CD14-positive monocyte (primary cell): ENCODE data around the gene HYI. TPM values are rescaled to one million over a fixed set of nuclear protein-coding genes. Genes with fewer than 3 reads are reported as not detected.
A peak's percentile ranks its signal among the peaks of the same experiment; 100 is the strongest.

Experiments
- DNase-seq, 3 donors: peaks; one replicate each; pipeline ENCODE4 v3.0.0-alpha.2; 2011 to 2022
- H2AFZ ChIP-seq: 2 replicates; pipeline ENCODE4 v1.6.0; 2012; ENCODE audit warnings: mild to moderate bottlenecking, low read depth, low read length, inconsistent platforms; ENCODE audit not compliant: insufficient read depth, poor library complexity, severe bottlenecking
- H3K27ac ChIP-seq, 2 donors: 1 replicate in 1 of 2; 2 replicates in 1 of 2; pipeline ENCODE4 v1.5.1; 2012 to 2013; ENCODE audit warnings: low read length in 2 of 2, control low read depth in 1 of 2, inconsistent platforms in 1 of 2, low read depth in 1 of 2, mild to moderate bottlenecking in 1 of 2
- H3K27me3 ChIP-seq, 2 donors: one replicate each; pipeline versions ENCODE4 v1.6.0 to v1.6.1; 2011 to 2013; ENCODE audit warnings: low read length in 2 of 2; ENCODE audit not compliant: control insufficient read depth in 2 of 2, insufficient read depth in 2 of 2
- H3K36me3 ChIP-seq, 2 donors: replicated peaks in 1 of 2; 1 replicate in 1 of 2; 2 replicates in 1 of 2; pipeline versions ENCODE4 v1.5.1 to v1.6.1; 2012 to 2013; ENCODE audit warnings: low read length in 2 of 2, control low read depth in 1 of 2, inconsistent platforms in 1 of 2, mild to moderate bottlenecking in 1 of 2; ENCODE audit not compliant: insufficient read depth in 2 of 2, control insufficient read depth in 1 of 2
- H3K4me1 ChIP-seq, 2 donors: 1 replicate in 1 of 2; 2 replicates in 1 of 2; pipeline versions ENCODE4 v1.5.1 to v1.6.1; 2012 to 2013; ENCODE audit warnings: low read length in 2 of 2, control low read depth in 1 of 2, inconsistent platforms in 1 of 2, mild to moderate bottlenecking in 1 of 2, moderate library complexity in 1 of 2; ENCODE audit not compliant: insufficient read depth in 2 of 2, control insufficient read depth in 1 of 2
- H3K4me2 ChIP-seq: replicated peaks from 2 replicates; pipeline ENCODE3; 2012; ENCODE audit warnings: low read length, moderate library complexity, mild to moderate bottlenecking; ENCODE audit not compliant: poor library complexity, severe bottlenecking; ENCODE audit errors: extremely low read depth
- H3K4me3 ChIP-seq, 3 experiments: fragments of 200-600 bp in 1 of 3; sonication (generic) in 1 of 3; replicated peaks in 1 of 3; 1 replicate in 2 of 3; 2 replicates in 1 of 3; pipeline ENCODE4 v1.5.1; 2011 to 2013; ENCODE audit warnings: low read length in 3 of 3, mild to moderate bottlenecking in 3 of 3, control low read depth in 2 of 3, low read depth in 2 of 3, inconsistent platforms in 1 of 3, moderate library complexity in 1 of 3
- H3K79me2 ChIP-seq: 2 replicates; pipeline ENCODE4 v1.6.0; 2012; ENCODE audit warnings: mild to moderate bottlenecking, control low read depth, inconsistent platforms, low read length, moderate library complexity; ENCODE audit not compliant: insufficient read depth
- H3K9ac ChIP-seq: 2 replicates; pipeline ENCODE4 v1.6.0; 2017; ENCODE audit warnings: low read length, mild to moderate bottlenecking; ENCODE audit not compliant: insufficient read depth, poor library complexity, severe bottlenecking
- H3K9me3 ChIP-seq, 2 donors: replicated peaks in 1 of 2; 1 replicate in 1 of 2; 2 replicates in 1 of 2; pipeline versions ENCODE4 v1.5.1 to v1.6.1; 2012 to 2013; ENCODE audit warnings: low read length in 2 of 2, control low read depth in 1 of 2; ENCODE audit not compliant: control insufficient read depth in 1 of 2, insufficient read depth in 1 of 2
- H4K20me1 ChIP-seq: 2 replicates; pipeline ENCODE4 v1.6.0; 2012; ENCODE audit warnings: mild to moderate bottlenecking, low read length, control low read depth, moderate library complexity; ENCODE audit not compliant: insufficient read depth
- H3K27ac Mint-ChIP-seq, 7 donors: one replicate each; pipeline ENCODE4 v1.8.0; 2020; ENCODE audit warnings: mild to moderate bottlenecking in 7 of 7, mixed read lengths in 7 of 7, moderate library complexity in 6 of 7, inconsistent platforms in 2 of 7
- H3K27me3 Mint-ChIP-seq, 3 donors: one replicate each; pipeline ENCODE4 v1.8.0; 2021 to 2022; ENCODE audit warnings: low read depth in 3 of 3, mild to moderate bottlenecking in 3 of 3, mixed read lengths in 3 of 3, moderate library complexity in 3 of 3, inconsistent platforms in 1 of 3
- H3K36me3 Mint-ChIP-seq, 2 donors: one replicate each; pipeline ENCODE4 v1.8.0; 2020; ENCODE audit warnings: mixed read lengths in 2 of 2, inconsistent platforms in 1 of 2, mild to moderate bottlenecking in 1 of 2
- H3K4me1 Mint-ChIP-seq: one replicate; pipeline ENCODE4 v1.8.0; 2020; ENCODE audit warnings: mild to moderate bottlenecking, mixed read lengths
- H3K4me3 Mint-ChIP-seq, 2 donors: one replicate each; pipeline ENCODE4 v1.8.0; 2020; ENCODE audit warnings: mild to moderate bottlenecking in 2 of 2, mixed read lengths in 2 of 2, moderate library complexity in 1 of 2
- H3K9me3 Mint-ChIP-seq, 7 donors: one replicate each; pipeline ENCODE4 v1.8.0; 2020 to 2022; ENCODE audit warnings: mixed read lengths in 7 of 7, mild to moderate bottlenecking in 6 of 7, moderate library complexity in 6 of 7, inconsistent platforms in 2 of 7
- CTCF ChIP-seq: fragments of 200-600 bp; IDR thresholded peaks from one replicate; pipeline ENCODE4 v1.8.0; 2022; ENCODE audit warnings: antibody characterized with exemption, mild to moderate bottlenecking
- WGBS: methylation state at CpG from one replicate; pipeline ENCODE4 v1.1.5; 2013; ENCODE audit warnings: missing lambda C conversion rate; ENCODE audit not compliant: insufficient coverage; 5-methylcytosine and 5-hydroxymethylcytosine counted together
- intact Hi-C, 2 donors: fragments of 100-400 bp; cut with micrococcal nuclease; formaldehyde crosslinking; loops; one replicate each; pipeline versions ENCODE4 v1.15.0 to v1.15.1; 2023
- polyA plus RNA-seq, 3 donors: library from polyadenylated mRNA; depleted of rRNA in 1 of 3; unstranded in 2 of 3; stranded (reverse) in 1 of 3; fragments of 300-500 nt in 2 of 3; fragments of >200 nt in 1 of 3; fragmentation: Illumina TruSeq in 2 of 3; gene quantifications; 1 replicate in 2 of 3; 2 replicates in 1 of 3; pipeline ENCODE4 v1.2.3, GENCODE V29; 2012 to 2021

HYI gene
- polyA plus RNA-seq, 3 donors = 0.74 to 7.2 (median 1.6) TPM

- H3K9me3 ChIP-seq = no peaks in the 10 kb centered on the region
- no peaks in the 10 kb centered on the region for H3K79me2 ChIP-seq
- DNase-seq = no peak
- H2AFZ ChIP-seq = no peak overlapping the region
- H3K4me1 ChIP-seq = no peaks in the 10 kb centered on the region
- no peak overlapping the region for H3K4me3 ChIP-seq
- peaks cover 0 to 2% (median 0%) of the 10 kb centered on the region in 7 donors for H3K9me3 Mint-ChIP-seq
- peaks cover 95 to 98% of the 10 kb centered on the region in 2 donors for H3K36me3 Mint-ChIP-seq
- no peak for TF ChIP-seq CTCF
- H3K4me3 Mint-ChIP-seq = no peak overlapping the region
- no peaks in the 10 kb centered on the region for H3K4me1 Mint-ChIP-seq
- no peak overlapping the region for H3K9ac ChIP-seq
- H3K4me2 ChIP-seq = no peak overlapping the region
- no peak overlapping the region for H3K27ac Mint-ChIP-seq
- intact Hi-C loops = no loop called here
- H3K27me3 ChIP-seq = no peaks in the 10 kb centered on the region
- H4K20me1 ChIP-seq = no peaks in the 10 kb centered on the region
- peaks cover 99 to 100% of the 10 kb centered on the region in 2 donors for H3K36me3 ChIP-seq
- H3K27me3 Mint-ChIP-seq = peaks cover 0 to 4% (median 3%) of the 10 kb centered on the region in 3 donors
- H3K27ac ChIP-seq = no peak overlapping the region
- 98% methylated on average over 9 of the region's 13 CpGs for WGBS
Observed at GRCh38 chr1:43444151-43444828, 9.4 kb downstream of the HYI start.

- Mint-ChIP-seq H3K27ac (peak overlapping the region in 2 of 7 donors; percentile 37 to 42), H3K9me3 (peaks cover 0 to 2% (median 0%) of the 10 kb centered on the region in 7 donors), H3K4me3 (no peak overlapping the region), H3K4me1 (no peaks in the 10 kb centered on the region), H3K36me3 (peaks cover 95 to 98% of the 10 kb centered on the region in 2 donors), H3K27me3 (peaks cover 0 to 3% (median 3%) of the 10 kb centered on the region in 3 donors)
- Histone ChIP-seq H3K4me2 (no peak overlapping the region), H3K4me3 (no peak overlapping the region), H2AFZ (no peak overlapping the region), H3K27me3 (no peaks in the 10 kb centered on the region), H3K27ac (no peak overlapping the region), H3K79me2 (no peaks in the 10 kb centered on the region), H4K20me1 (no peaks in the 10 kb centered on the region), H3K9ac (no peak overlapping the region), H3K9me3 (no peaks in the 10 kb centered on the region), H3K36me3 (peaks cover 97 to 100% of the 10 kb centered on the region in 2 donors), H3K4me1 (no peaks in the 10 kb centered on the region)
- DNase-seq = no peak
- intact Hi-C loops = no loop called here
- TF ChIP-seq CTCF = no peak
- WGBS = 98% methylated on average over 11 of the region's 16 CpGs
Observed at GRCh38 chr1:43443197-43443946, 10.4 kb downstream of the HYI start.
